ENCODE measurements around the gene RBM6. TPM values are rescaled to one million over a fixed set of nuclear protein-coding genes. Genes with fewer than 3 reads are reported as not detected.
"Not testable (repeated sequence)": the region's sequence is repeated elsewhere in the genome, so short reads cannot be mapped to it uniquely, and the experiment has no call there.

Gene RBM6
- total RNA-seq, 1 donor from 2014 or later = 117 TPM

DNA sequence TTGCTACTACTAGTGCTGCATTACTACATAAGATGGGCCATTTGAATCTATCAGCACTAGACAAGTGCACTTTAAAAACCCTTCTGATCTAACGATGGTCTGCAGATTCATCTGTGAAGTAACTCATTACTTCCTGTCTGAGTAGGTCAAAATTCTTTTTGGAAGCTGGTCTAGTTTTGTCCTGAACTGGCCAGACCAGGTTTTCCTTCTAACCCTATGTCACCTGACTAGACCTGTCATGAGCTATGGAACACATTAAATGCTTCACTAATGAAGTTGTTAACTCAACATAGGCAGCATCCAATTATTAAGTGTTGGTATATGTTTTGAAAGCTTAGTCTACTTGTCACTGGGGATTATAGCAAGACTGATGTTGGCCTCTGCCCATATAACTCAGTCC, 138.7 kb downstream of the RBM6 start:
- no peak overlapping the region for H3K4me3 Mint-ChIP-seq
- no peak for TF ChIP-seq CTCF (conservative IDR thresholded peaks at IDR 0.05)
- peaks cover 28% of the 10 kb centered on the region for H3K36me3 Mint-ChIP-seq (ENCODE audit: low read depth)
- no peak for DNase-seq (ENCODE audit: low read depth, low spot score)
- H3K27me3 Mint-ChIP-seq (ENCODE audit: low read depth) = no peaks in the 10 kb centered on the region
- H3K27ac Mint-ChIP-seq (ENCODE audit: unreplicated experiment) = peak overlapping the region; percentile 43
- H3K4me1 Mint-ChIP-seq = peaks cover 6% of the 10 kb centered on the region
- no peaks in the 10 kb centered on the region for H3K9me3 Mint-ChIP-seq

DNA sequence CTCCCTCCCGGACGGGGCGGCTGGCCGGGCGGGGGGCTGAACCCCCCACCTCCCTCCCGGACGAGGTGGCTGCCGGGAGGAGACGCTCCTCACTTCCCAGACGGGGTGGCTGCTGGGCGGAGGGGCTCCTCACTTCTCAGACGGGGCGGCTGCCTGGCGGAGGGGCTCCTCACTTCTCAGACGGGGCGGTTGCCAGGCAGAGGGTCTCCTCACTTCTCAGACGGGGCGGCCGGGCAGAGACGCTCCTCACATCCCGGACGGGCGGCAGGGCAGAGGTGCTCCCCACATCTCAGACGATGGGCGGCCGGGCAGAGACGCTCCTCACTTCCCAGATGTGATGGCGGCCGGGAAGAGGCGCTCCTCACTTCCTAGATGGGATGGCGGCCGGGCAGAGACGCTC, 145.0 kb downstream of the RBM6 start:
- not testable (repeated sequence) for DNase-seq (ENCODE audit: low read depth, low spot score); H3K27me3 Mint-ChIP-seq (ENCODE audit: low read depth); H3K4me3 Mint-ChIP-seq; H3K9me3 Mint-ChIP-seq; H3K27ac Mint-ChIP-seq (ENCODE audit: unreplicated experiment)
- peaks cover 12% of the 10 kb centered on the region for H3K36me3 Mint-ChIP-seq (ENCODE audit: low read depth)
- H3K4me1 Mint-ChIP-seq = peaks cover 11% of the 10 kb centered on the region

DNA sequence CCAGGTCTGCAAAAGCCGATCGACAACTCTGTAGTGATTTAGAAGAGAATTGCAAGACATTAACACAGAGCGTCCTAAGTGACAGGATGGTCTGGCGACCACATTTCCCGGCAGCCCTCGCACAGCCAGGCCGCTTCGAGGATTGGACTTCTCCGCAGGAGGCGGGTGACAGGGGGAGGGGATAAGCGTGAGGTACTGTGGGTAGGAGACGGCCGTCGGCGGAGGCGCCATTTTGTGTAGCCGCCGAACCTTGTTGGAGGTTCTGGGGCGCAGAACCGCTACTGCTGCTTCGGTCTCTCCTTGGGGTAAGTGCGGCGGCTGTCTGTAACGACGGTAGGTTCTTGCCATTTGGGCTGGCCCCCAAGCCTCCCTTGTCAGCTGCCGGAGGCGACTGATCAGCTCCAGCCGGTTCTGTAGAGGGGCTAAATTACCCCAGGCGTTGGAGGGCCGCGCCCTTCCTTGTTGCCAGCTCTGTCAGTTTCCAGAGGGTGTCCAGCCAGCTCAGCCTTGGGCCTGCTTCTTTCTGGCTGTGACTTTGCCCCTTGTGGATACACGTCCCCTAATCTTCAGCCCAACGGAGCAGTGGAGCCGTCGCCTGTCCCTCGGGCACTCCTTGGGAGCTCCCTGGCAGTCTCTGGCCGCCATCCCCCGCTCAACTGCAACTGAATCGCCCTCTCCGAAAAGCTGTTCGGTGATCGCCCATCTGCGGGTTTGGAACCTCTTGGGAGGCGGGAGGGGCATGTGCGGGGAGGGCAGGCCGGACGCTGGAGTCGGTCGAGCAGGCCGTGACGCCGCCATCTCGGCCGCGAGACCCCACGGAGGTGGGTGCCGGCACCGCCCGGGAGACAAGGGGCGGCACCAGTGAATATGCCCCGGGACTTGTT, 149.0 kb downstream of the RBM6 start, which contains the start of gene RBM5:
TSS of gene RBM5 (plus strand) at position 195 of the 884 bp plus-strand sequence. CDS start 1,516 bp downstream, outside the sequence.
- Mint-ChIP-seq H3K36me3 (ENCODE audit: low read depth) (peaks cover 24% of the 10 kb centered on the region), H3K27me3 (ENCODE audit: low read depth) (no peaks in the 10 kb centered on the region), H3K9me3 (peaks cover 3% of the 10 kb centered on the region), H3K4me1 (peaks cover 25% of the 10 kb centered on the region), H3K4me3 (peak within 1 kb of the TSS; percentile 98), H3K27ac (ENCODE audit: unreplicated experiment) (peak within 1 kb of the TSS; percentile 98)
- TF ChIP-seq CTCF (conservative IDR thresholded peaks at IDR 0.05) = no peak
- DNase-seq (ENCODE audit: low read depth, low spot score) = peak; percentile 85

- H3K4me3 Mint-ChIP-seq = peak overlapping the region; percentile 98
- TF ChIP-seq CTCF (conservative IDR thresholded peaks at IDR 0.05) = no peak
- no peak for DNase-seq (ENCODE audit: low read depth, low spot score)
- H3K9me3 Mint-ChIP-seq = peaks cover 3% of the 10 kb centered on the region
- H3K27me3 Mint-ChIP-seq (ENCODE audit: low read depth) = no peaks in the 10 kb centered on the region
- peaks cover 25% of the 10 kb centered on the region for H3K4me1 Mint-ChIP-seq
- peak overlapping the region; percentile 98 for H3K27ac Mint-ChIP-seq (ENCODE audit: unreplicated experiment)
- peaks cover 25% of the 10 kb centered on the region for H3K36me3 Mint-ChIP-seq (ENCODE audit: low read depth)
Measured at GRCh38 chr3:50089609-50089945, 149.6 kb downstream of the RBM6 start.

DNA sequence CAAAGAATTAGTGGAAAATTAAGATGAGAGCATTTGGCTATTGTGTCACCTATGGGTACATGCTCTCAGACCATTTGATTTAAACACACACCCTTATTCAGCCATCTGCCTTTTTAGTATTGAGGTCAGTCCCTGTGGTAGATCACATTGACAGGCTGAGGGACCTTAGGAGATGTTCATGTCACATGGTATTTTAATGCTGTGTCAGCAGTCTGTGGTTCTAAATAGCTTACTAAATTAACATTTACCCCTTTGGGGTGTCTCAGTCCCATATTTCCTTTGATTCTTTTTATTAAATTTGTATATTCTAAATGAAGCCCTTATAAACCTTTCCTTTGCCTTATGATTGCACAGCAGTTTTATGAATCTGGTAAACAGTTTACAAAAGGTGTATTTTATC, 151.0 kb downstream of the RBM6 start:
- H3K4me3 Mint-ChIP-seq = peak overlapping the region; percentile 98
- peaks cover 29% of the 10 kb centered on the region for H3K4me1 Mint-ChIP-seq
- TF ChIP-seq CTCF (conservative IDR thresholded peaks at IDR 0.05) = no peak
- no peaks in the 10 kb centered on the region for H3K27me3 Mint-ChIP-seq (ENCODE audit: low read depth)
- no peak for DNase-seq (ENCODE audit: low read depth, low spot score)
- H3K9me3 Mint-ChIP-seq = peaks cover 3% of the 10 kb centered on the region
- H3K36me3 Mint-ChIP-seq (ENCODE audit: low read depth) = peaks cover 30% of the 10 kb centered on the region
- no peak overlapping the region for H3K27ac Mint-ChIP-seq (ENCODE audit: unreplicated experiment)

GRCh38 chr3:50095352-50095998, 155.5 kb downstream of the RBM6 start:
- Mint-ChIP-seq H3K4me1 (peaks cover 19% of the 10 kb centered on the region), H3K27me3 (ENCODE audit: low read depth) (no peaks in the 10 kb centered on the region), H3K9me3 (no peaks in the 10 kb centered on the region), H3K36me3 (ENCODE audit: low read depth) (peaks cover 43% of the 10 kb centered on the region), H3K4me3 (no peak overlapping the region), H3K27ac (ENCODE audit: unreplicated experiment) (no peak overlapping the region)
- no peak for DNase-seq (ENCODE audit: low read depth, low spot score)
- TF ChIP-seq CTCF (conservative IDR thresholded peaks at IDR 0.05) = no peak
